CD14-positive monocyte (primary cell): Measurements from ENCODE around the gene GFRA4. TPM values are rescaled to one million over a fixed set of nuclear protein-coding genes. Genes with fewer than 3 reads are reported as not detected.

ENCODE experiments used
- DNase-seq, 3 donors: peaks; one replicate each; pipeline ENCODE4 v3.0.0-alpha.2; 2011 to 2022
- H2AFZ ChIP-seq: 2 replicates; pipeline ENCODE4 v1.6.0; 2012; ENCODE audit warnings: mild to moderate bottlenecking, low read depth, low read length, inconsistent platforms; ENCODE audit not compliant: insufficient read depth, poor library complexity, severe bottlenecking
- H3K27ac ChIP-seq, 2 donors: 1 replicate in 1 of 2; 2 replicates in 1 of 2; pipeline ENCODE4 v1.5.1; 2012 to 2013; ENCODE audit warnings: low read length in 2 of 2, control low read depth in 1 of 2, inconsistent platforms in 1 of 2, low read depth in 1 of 2, mild to moderate bottlenecking in 1 of 2
- H3K27me3 ChIP-seq, 2 donors: one replicate each; pipeline versions ENCODE4 v1.6.0 to v1.6.1; 2011 to 2013; ENCODE audit warnings: low read length in 2 of 2; ENCODE audit not compliant: control insufficient read depth in 2 of 2, insufficient read depth in 2 of 2
- H3K36me3 ChIP-seq, 2 donors: replicated peaks in 1 of 2; 1 replicate in 1 of 2; 2 replicates in 1 of 2; pipeline versions ENCODE4 v1.5.1 to v1.6.1; 2012 to 2013; ENCODE audit warnings: low read length in 2 of 2, control low read depth in 1 of 2, inconsistent platforms in 1 of 2, mild to moderate bottlenecking in 1 of 2; ENCODE audit not compliant: insufficient read depth in 2 of 2, control insufficient read depth in 1 of 2
- H3K4me1 ChIP-seq, 2 donors: 1 replicate in 1 of 2; 2 replicates in 1 of 2; pipeline versions ENCODE4 v1.5.1 to v1.6.1; 2012 to 2013; ENCODE audit warnings: low read length in 2 of 2, control low read depth in 1 of 2, inconsistent platforms in 1 of 2, mild to moderate bottlenecking in 1 of 2, moderate library complexity in 1 of 2; ENCODE audit not compliant: insufficient read depth in 2 of 2, control insufficient read depth in 1 of 2
- H3K4me2 ChIP-seq: replicated peaks from 2 replicates; pipeline ENCODE3; 2012; ENCODE audit warnings: low read length, moderate library complexity, mild to moderate bottlenecking; ENCODE audit not compliant: poor library complexity, severe bottlenecking; ENCODE audit errors: extremely low read depth
- H3K4me3 ChIP-seq, 3 experiments: fragments of 200-600 bp in 1 of 3; sonication (generic) in 1 of 3; replicated peaks in 1 of 3; 1 replicate in 2 of 3; 2 replicates in 1 of 3; pipeline ENCODE4 v1.5.1; 2011 to 2013; ENCODE audit warnings: low read length in 3 of 3, mild to moderate bottlenecking in 3 of 3, control low read depth in 2 of 3, low read depth in 2 of 3, inconsistent platforms in 1 of 3, moderate library complexity in 1 of 3
- H3K79me2 ChIP-seq: 2 replicates; pipeline ENCODE4 v1.6.0; 2012; ENCODE audit warnings: mild to moderate bottlenecking, control low read depth, inconsistent platforms, low read length, moderate library complexity; ENCODE audit not compliant: insufficient read depth
- H3K9ac ChIP-seq: 2 replicates; pipeline ENCODE4 v1.6.0; 2017; ENCODE audit warnings: low read length, mild to moderate bottlenecking; ENCODE audit not compliant: insufficient read depth, poor library complexity, severe bottlenecking
- H3K9me3 ChIP-seq, 2 donors: replicated peaks in 1 of 2; 1 replicate in 1 of 2; 2 replicates in 1 of 2; pipeline versions ENCODE4 v1.5.1 to v1.6.1; 2012 to 2013; ENCODE audit warnings: low read length in 2 of 2, control low read depth in 1 of 2; ENCODE audit not compliant: control insufficient read depth in 1 of 2, insufficient read depth in 1 of 2
- H4K20me1 ChIP-seq: 2 replicates; pipeline ENCODE4 v1.6.0; 2012; ENCODE audit warnings: mild to moderate bottlenecking, low read length, control low read depth, moderate library complexity; ENCODE audit not compliant: insufficient read depth
- H3K27ac Mint-ChIP-seq, 7 donors: one replicate each; pipeline ENCODE4 v1.8.0; 2020; ENCODE audit warnings: mild to moderate bottlenecking in 7 of 7, mixed read lengths in 7 of 7, moderate library complexity in 6 of 7, inconsistent platforms in 2 of 7
- H3K27me3 Mint-ChIP-seq, 3 donors: one replicate each; pipeline ENCODE4 v1.8.0; 2021 to 2022; ENCODE audit warnings: low read depth in 3 of 3, mild to moderate bottlenecking in 3 of 3, mixed read lengths in 3 of 3, moderate library complexity in 3 of 3, inconsistent platforms in 1 of 3
- H3K36me3 Mint-ChIP-seq, 2 donors: one replicate each; pipeline ENCODE4 v1.8.0; 2020; ENCODE audit warnings: mixed read lengths in 2 of 2, inconsistent platforms in 1 of 2, mild to moderate bottlenecking in 1 of 2
- H3K4me1 Mint-ChIP-seq: one replicate; pipeline ENCODE4 v1.8.0; 2020; ENCODE audit warnings: mild to moderate bottlenecking, mixed read lengths
- H3K4me3 Mint-ChIP-seq, 2 donors: one replicate each; pipeline ENCODE4 v1.8.0; 2020; ENCODE audit warnings: mild to moderate bottlenecking in 2 of 2, mixed read lengths in 2 of 2, moderate library complexity in 1 of 2
- H3K9me3 Mint-ChIP-seq, 7 donors: one replicate each; pipeline ENCODE4 v1.8.0; 2020 to 2022; ENCODE audit warnings: mixed read lengths in 7 of 7, mild to moderate bottlenecking in 6 of 7, moderate library complexity in 6 of 7, inconsistent platforms in 2 of 7
- CTCF ChIP-seq: fragments of 200-600 bp; IDR thresholded peaks from one replicate; pipeline ENCODE4 v1.8.0; 2022; ENCODE audit warnings: antibody characterized with exemption, mild to moderate bottlenecking
- WGBS: methylation state at CpG from one replicate; pipeline ENCODE4 v1.1.5; 2013; ENCODE audit warnings: missing lambda C conversion rate; ENCODE audit not compliant: insufficient coverage; 5-methylcytosine and 5-hydroxymethylcytosine counted together
- intact Hi-C, 2 donors: fragments of 100-400 bp; cut with micrococcal nuclease; formaldehyde crosslinking; loops; one replicate each; pipeline versions ENCODE4 v1.15.0 to v1.15.1; 2023
- polyA plus RNA-seq, 3 donors: library from polyadenylated mRNA; depleted of rRNA in 1 of 3; unstranded in 2 of 3; stranded (reverse) in 1 of 3; fragments of 300-500 nt in 2 of 3; fragments of >200 nt in 1 of 3; fragmentation: Illumina TruSeq in 2 of 3; gene quantifications; 1 replicate in 2 of 3; 2 replicates in 1 of 3; pipeline ENCODE4 v1.2.3, GENCODE V29; 2012 to 2021

GFRA4 gene
- polyA plus RNA-seq, 3 donors = not detected

- Histone ChIP-seq H3K4me3 (peak overlapping the region; percentile 16 to 73 (median 17)), H3K4me2 (peak overlapping the region; percentile 66), H3K79me2 (no peaks in the 10 kb centered on the region), H3K27me3 (no peaks in the 10 kb centered on the region), H4K20me1 (no peaks in the 10 kb centered on the region), H3K9ac (peak overlapping the region; percentile 44), H3K36me3 (no peaks in the 10 kb centered on the region), H2AFZ (peak overlapping the region; percentile 57), H3K27ac (peak overlapping the region; percentile 4 to 67), H3K4me1 (peaks cover 50 to 57% of the 10 kb centered on the region in 2 donors), H3K9me3 (no peaks in the 10 kb centered on the region)
- DNase-seq = peak; percentile 43 to 82 (median 70)
- Mint-ChIP-seq H3K4me3 (peak overlapping the region; percentile 61 to 95), H3K4me1 (peaks cover 53% of the 10 kb centered on the region), H3K27me3 (peaks cover 0 to 10% (median 0%) of the 10 kb centered on the region in 3 donors), H3K27ac (peak overlapping the region; percentile 43 to 89 (median 86)), H3K9me3 (peaks cover 0 to 3% (median 0%) of the 10 kb centered on the region in 7 donors), H3K36me3 (no peaks in the 10 kb centered on the region)
- TF ChIP-seq CTCF = no peak
- 91% methylated on average over 3 of the region's 4 CpGs for WGBS
- intact Hi-C loops = no loop called here
These were observed 48.3 kb upstream of the GFRA4 start for GRCh38 chr20:3711484-3711941.

DNA sequence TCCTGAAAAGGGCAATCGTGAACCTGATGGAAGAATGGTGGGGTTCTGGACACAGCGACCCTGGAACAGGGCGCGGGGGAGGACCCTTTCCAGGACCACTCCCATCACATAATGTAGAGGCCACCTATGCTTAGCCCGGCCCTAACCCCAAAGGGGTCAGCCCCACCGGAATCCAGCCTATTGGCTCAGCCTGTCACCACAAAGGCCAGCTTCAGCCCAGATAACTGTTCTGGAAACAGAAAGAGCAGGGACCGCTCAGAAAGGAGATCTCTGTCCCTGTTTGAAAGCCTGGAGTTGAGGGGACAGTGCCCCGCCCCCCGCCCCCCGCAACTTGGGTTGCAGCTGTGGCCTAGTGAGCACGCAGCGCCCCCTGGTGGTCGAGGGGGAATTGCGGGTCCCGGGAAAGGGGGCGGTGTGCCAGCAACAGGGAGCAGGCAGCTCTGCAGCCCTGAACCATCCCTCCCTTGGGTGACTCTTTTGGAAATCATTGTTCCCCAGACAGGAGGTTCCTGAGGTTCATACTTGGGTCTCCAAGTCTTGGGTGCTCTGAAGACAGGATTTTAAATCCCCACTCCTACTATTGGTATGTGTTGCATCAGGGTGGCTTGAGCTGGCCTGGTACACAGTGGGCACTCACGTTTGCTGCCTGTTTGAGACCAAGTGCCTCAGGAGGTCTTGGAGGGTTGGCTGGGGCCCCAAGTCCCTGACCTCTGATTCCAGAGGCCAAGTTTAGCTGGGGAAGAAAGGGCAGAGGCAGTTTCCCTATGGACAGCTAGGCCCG is 47.7 kb upstream of the GFRA4 start:
- H3K9me3 Mint-ChIP-seq = peaks cover 0 to 3% (median 0%) of the 10 kb centered on the region in 7 donors
- peak overlapping the region; percentile 16 to 73 (median 17) for H3K4me3 ChIP-seq
- peaks cover 0 to 5% of the 10 kb centered on the region in 2 donors for H3K36me3 Mint-ChIP-seq
- DNase-seq = peak; percentile 31 to 58 (median 42)
- 19% methylated on average over 13 of the region's 18 CpGs for WGBS
- peak overlapping the region; percentile 57 for H2AFZ ChIP-seq
- peak overlapping the region; percentile 4 to 67 for H3K27ac ChIP-seq
- peak overlapping the region; percentile 66 for H3K4me2 ChIP-seq
- H3K27ac Mint-ChIP-seq = peak overlapping the region; percentile 43 to 89 (median 86)
- TF ChIP-seq CTCF = peak; percentile 97
- no peaks in the 10 kb centered on the region for H4K20me1 ChIP-seq
- H3K36me3 ChIP-seq = peaks cover 0 to 2% of the 10 kb centered on the region in 2 donors
- peak overlapping the region; percentile 61 to 95 for H3K4me3 Mint-ChIP-seq
- H3K4me1 ChIP-seq = peaks cover 50 to 57% of the 10 kb centered on the region in 2 donors
- no peaks in the 10 kb centered on the region for H3K27me3 ChIP-seq
- intact Hi-C loops = no loop called here
- no peaks in the 10 kb centered on the region for H3K9me3 ChIP-seq
- peak overlapping the region; percentile 44 for H3K9ac ChIP-seq
- peaks cover 0 to 10% (median 2%) of the 10 kb centered on the region in 3 donors for H3K27me3 Mint-ChIP-seq
- H3K79me2 ChIP-seq = no peaks in the 10 kb centered on the region
- peaks cover 53% of the 10 kb centered on the region for H3K4me1 Mint-ChIP-seq
